ENCODE results near the gene IPO4. TPM values are rescaled to one million over a fixed set of nuclear protein-coding genes. Genes with fewer than 3 reads are reported as not detected.

The IPO4 gene
- total and polyA plus RNA-seq, 2 of the 13 experiments (the other 11 are each of a cell fraction or from before 2014, with no cell fraction given): 39.0 to 179 TPM

GRCh38 chr14:24141097-24141880 lies 47.3 kb downstream of the IPO4 start, which contains the start of gene EMC9 (continued):
- TF ChIP-seq BRF2 (CRISPR knock-in tag; IDR thresholded peaks at IDR 0.05) (peak; percentile 95), ZNF326 (CRISPR knock-in tag; IDR thresholded peaks at IDR 0.05; ENCODE audit: borderline replicate concordance) (no peak), SP4 (CRISPR knock-in tag; IDR thresholded peaks at IDR 0.05) (no peak), CREB1 (IDR thresholded peaks at IDR 0.05) (peak; percentile 91), CREB1 (CRISPR knock-in tag; IDR thresholded peaks at IDR 0.05) (no peak), IRF1 (CRISPR knock-in tag; IDR thresholded peaks at IDR 0.05; ENCODE audit: low read depth) (no peak; the same call in 1 of the 2 replicates), JUNB (CRISPR knock-in tag; IDR thresholded peaks at IDR 0.05; ENCODE audit: borderline replicate concordance) (no peak), ZNF776 (CRISPR knock-in tag; IDR thresholded peaks at IDR 0.05) (peak; percentile 81; the same call in 1 of the 2 replicates), ZSCAN25 (CRISPR knock-in tag; IDR thresholded peaks at IDR 0.05) (peak; percentile 81; the same call in 1 of the 2 replicates), ZNF629 (CRISPR knock-in tag; conservative IDR thresholded peaks at IDR 0.05) (peak; percentile 60; the same call in 1 of the 2 replicates), MAF1 (CRISPR knock-in tag; IDR thresholded peaks at IDR 0.05; ENCODE audit: borderline replicate concordance) (peak; percentile 95), RCOR2 (CRISPR knock-in tag; IDR thresholded peaks at IDR 0.05) (no peak), PHF5A (CRISPR knock-in tag; IDR thresholded peaks at IDR 0.05; ENCODE audit: low read depth, unreplicated experiment) (peak; percentile 90), NCOA2 (CRISPR knock-in tag; IDR thresholded peaks at IDR 0.05) (peak; percentile 54), PATZ1 (CRISPR knock-in tag; IDR thresholded peaks at IDR 0.05) (peak; percentile 78; the same call in 1 of the 2 replicates), ZFP62 (CRISPR knock-in tag; IDR thresholded peaks at IDR 0.05) (peak; percentile 98), LRRFIP1 (CRISPR knock-in tag; conservative IDR thresholded peaks at IDR 0.05) (no peak), GABPB1 (CRISPR knock-in tag; IDR thresholded peaks at IDR 0.05) (peak; percentile 90), POGZ (CRISPR knock-in tag; IDR thresholded peaks at IDR 0.05) (peak; percentile 80; the same call in 1 of the 2 replicates), ZNF101 (CRISPR knock-in tag; IDR thresholded peaks at IDR 0.05; ENCODE audit: borderline replicate concordance, low read depth) (no peak), ZNF660 (CRISPR knock-in tag; IDR thresholded peaks at IDR 0.05; ENCODE audit: borderline replicate concordance, low read depth) (peak; percentile 96; the same call in 1 of the 2 replicates), ZNF7 (CRISPR knock-in tag; IDR thresholded peaks at IDR 0.05) (no peak), RBM22 (optimal IDR thresholded peaks at IDR 0.05; ENCODE audit: low read length) (peak; percentile 2)

Measured in HepG2 (cell line).